Measurements from ENCODE around the gene BTBD17. TPM values are rescaled to one million over a fixed set of nuclear protein-coding genes. Genes with fewer than 3 reads are reported as not detected.
"Not testable (repeated sequence)": the region's sequence is repeated elsewhere in the genome, so short reads cannot be mapped to it uniquely, and the experiment has no call there.

Gene BTBD17, protein sequence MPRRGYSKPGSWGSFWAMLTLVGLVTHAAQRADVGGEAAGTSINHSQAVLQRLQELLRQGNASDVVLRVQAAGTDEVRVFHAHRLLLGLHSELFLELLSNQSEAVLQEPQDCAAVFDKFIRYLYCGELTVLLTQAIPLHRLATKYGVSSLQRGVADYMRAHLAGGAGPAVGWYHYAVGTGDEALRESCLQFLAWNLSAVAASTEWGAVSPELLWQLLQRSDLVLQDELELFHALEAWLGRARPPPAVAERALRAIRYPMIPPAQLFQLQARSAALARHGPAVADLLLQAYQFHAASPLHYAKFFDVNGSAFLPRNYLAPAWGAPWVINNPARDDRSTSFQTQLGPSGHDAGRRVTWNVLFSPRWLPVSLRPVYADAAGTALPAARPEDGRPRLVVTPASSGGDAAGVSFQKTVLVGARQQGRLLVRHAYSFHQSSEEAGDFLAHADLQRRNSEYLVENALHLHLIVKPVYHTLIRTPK
- under 1 TPM in 8 of 12 donors, not detected in 4; 0.08 to 0.40 (median 0.16) TPM for polyA plus RNA-seq (ENCODE audit: insufficient read length in 12 of 12)
- long read RNA-seq, donor 1 = 0 reads
- long read RNA-seq, donor 2 = 0 reads
- long read RNA-seq, donor 3 = 0 reads
- long read RNA-seq, donor 4 = 0 reads
- long read RNA-seq, donor 5 = 0 reads
- long read RNA-seq, donor 6 = 0 reads
- long read RNA-seq, donor 7 = 0 reads
- long read RNA-seq, donor 8 = 0 reads
- long read RNA-seq, donor 9 = 0 reads
- long read RNA-seq, donor 10 = 0 reads
- long read RNA-seq, donor 11 = 0 reads

DNA sequence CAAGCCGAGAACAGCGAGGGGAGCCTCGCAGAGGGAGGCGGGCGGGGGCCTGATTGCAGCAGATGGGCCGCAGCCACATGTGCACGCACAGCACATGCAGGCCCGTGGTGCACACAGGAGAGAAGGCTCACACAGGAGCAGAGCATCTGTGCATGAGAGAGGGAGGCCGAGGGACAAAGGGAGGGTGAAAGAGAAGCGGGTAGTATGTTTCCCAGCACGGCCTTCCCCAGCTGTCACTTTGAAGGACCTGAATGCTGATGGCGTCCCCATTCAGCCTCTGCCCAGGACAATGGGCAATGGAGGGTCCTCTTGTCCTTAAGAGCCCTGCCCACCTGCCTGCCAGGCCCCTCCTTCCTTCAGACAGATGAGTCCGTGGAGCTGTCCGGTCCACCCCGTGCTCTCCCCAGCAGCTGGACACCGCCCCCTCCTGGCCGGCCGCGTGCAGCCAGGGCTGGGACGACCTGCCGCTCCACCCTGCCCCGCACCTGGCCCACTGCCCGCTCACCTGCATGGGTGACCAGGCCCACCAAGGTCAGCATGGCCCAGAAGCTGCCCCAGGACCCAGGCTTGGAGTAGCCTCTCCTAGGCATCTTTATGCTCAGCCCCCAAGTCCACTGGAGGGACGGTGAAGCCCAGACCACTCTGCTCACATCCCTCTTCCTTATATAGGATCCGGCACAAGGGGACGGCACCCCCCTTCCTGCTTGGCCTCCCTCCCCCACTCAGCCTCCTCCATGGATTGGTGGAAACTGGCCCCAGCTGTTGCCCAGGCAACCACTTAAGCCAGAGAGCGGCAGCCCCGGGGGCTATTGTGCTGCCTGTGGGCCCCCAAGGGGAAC, at the start of gene BTBD17:
Gene BTBD17 (minus strand): TSS at position 639 of the 839 bp plus-strand sequence. CDS start 49 bp downstream, at position 590.
- peak; percentile 38 for DNase-seq

DNA sequence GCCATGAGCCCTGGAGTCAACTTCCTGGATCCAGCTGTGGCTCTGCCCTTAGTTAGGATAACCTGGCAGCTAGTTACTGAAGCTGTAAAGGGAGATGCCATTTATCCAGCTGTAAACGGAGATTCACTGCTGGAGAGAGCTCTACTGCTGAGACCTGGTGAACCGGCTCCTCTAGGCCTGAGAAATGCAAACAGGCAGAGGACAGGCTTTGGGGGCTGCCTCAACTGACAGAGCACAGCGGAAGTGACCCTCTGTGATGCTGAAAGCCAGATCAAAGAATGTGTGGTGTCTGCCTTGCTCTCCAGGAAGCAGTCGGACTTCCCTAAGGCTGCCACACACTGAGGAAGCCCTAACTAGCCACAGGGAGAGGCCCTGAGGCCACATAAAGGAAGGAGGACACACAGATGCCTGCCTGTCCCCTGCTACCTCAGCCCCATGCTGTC, 48.4 kb upstream of the BTBD17 start:
- DNase-seq = no peak

DNA sequence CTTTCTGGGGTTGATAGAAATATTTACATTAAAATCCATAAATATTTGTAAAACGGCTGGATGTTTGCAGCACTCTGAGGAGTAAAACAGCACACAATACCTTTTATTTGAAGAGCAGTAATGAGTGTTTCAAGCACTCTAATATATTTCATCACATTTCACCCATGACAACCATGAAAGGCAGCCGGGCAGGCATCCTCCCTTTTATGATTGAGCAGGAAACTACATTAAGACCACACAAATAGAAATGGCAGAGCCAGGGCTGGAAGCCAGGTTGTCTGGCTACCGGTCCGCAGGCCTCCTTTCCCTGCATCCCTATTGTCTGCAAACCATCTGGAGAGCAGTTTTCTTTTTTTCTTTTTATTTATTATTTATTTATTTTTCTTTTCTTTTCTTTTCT, 47.1 kb upstream of the BTBD17 start:
- no peak for DNase-seq

DNA sequence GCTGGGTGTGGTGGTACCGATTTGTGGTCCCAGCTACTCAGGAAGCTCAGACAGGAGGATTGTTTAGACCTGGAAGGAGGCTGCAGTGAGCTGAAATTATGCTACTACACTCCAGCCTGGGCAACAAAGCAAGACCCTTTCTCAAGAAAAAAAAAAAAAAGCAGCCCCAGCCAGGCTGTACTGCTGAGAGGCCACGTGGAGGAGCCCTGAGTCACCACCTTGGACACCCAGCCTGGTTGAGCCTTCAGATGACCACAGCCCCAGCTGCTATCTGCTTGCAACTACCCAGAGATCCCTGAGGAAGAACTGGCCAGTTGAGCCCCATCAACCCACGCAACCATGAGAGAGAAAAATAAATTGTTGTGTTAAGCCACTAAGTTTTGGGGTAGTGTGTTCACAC, 46.6 kb upstream of the BTBD17 start:
- DNase-seq = no peak

DNA sequence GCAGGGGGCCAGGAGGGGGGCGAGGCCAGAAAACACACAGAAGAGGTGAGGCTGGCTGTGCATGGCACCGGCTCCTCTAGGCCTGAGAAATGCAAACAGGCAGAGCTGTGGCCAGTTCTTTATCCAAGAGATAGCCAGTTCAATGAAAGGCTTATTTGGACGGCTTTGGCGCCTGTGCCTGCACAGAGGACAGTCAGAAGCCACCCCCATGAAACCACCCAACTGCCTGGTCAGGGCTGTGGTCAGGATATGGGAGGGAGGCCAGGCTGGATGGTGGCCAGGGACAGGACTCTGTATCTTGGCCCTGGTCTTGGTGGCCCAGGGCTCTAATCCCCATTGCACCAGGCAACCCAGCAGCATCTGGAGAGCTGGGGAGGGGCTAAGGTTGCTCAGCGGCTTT, 45.7 kb upstream of the BTBD17 start:
- DNase-seq = no peak

DNA sequence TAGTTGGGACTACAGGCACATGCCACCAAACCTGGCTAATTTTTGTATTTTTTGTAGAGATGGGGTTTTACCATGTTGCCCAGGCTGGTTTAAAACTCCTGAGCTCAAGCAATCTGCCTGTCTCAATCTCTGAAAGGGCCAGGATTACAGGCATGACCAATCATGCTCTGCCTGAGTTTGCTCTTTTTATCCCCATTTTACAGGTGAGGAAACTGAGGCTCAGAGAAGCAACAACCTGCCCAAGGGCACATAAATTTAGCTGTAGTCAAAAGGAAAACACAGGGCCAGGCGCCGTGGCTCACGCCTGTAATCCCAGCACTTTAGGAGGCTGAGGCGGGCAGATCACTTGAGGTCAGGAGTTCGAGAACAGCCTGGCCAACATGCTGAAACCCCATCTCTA, 43.6 kb upstream of the BTBD17 start:
- not testable (repeated sequence) for DNase-seq

DNA sequence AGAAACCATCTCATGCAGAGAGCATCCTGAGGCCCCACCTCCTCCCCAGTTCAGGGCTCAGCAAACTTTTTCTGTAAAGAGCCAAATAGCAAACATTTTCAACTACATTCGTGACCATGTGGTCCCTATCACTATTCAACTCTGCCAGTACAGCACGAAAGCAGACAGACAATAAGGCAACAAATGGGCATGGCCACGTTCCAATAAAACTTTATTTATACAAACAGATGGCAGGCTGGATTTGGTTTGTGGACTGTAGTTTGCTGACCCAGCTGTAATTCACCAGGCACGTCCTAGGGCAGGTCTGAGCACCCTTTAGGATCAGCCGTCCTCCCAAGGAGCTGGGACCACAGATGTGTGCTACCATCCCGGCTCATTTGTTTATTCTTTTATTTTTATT, 43.1 kb upstream of the BTBD17 start:
- DNase-seq = no peak

DNA sequence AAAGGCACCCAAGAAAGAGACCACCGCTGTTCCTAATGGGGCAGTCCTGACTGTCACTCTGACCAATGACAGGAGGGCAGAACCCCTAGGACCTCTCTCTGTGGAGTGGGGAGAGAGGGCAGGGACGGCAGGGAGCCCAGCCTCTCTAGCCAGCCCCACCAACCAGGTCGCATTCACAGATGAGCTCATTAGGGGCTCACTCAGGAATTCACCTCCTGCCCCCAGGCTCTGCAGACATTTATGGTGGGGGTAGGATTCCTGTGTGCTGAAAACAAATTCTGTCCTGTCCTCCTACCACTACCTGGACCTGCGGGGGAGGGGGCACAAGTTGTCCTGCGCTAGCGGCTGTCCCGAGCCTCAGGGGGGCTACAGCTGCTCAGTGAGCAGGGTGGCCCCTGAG, 42.5 kb upstream of the BTBD17 start:
- DNase-seq = no peak

DNA sequence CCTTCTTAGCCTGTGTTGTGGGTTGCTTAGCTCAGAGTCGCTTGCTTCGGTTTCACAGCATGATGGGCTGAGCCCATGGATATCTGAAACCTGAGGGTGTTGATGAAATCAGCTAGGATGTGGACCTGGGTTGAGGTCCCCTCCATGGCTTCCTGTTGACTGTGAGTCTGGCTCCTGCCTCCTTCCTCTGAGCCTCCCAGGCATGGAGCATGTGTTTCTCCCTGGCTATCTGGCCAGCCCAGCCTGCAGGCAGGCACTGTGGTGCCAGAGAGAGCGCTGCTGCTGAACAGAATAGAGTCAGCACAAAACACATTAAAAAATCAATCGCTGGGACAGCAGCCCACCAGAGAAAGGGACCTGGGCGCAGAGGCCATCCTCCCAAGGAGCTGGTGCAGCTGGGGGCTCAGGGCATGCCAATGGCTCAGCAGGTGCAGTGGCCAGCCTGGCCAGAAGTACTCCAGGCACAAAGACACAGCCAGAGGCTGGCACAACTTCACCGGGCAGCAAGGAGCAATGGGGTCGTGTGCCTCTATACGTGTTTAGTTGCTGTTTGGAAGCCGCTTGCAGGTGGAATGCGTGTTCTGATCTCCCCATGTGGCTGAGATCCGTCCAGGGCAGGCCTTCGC, 42.0 kb upstream of the BTBD17 start:
- no peak for DNase-seq

DNA sequence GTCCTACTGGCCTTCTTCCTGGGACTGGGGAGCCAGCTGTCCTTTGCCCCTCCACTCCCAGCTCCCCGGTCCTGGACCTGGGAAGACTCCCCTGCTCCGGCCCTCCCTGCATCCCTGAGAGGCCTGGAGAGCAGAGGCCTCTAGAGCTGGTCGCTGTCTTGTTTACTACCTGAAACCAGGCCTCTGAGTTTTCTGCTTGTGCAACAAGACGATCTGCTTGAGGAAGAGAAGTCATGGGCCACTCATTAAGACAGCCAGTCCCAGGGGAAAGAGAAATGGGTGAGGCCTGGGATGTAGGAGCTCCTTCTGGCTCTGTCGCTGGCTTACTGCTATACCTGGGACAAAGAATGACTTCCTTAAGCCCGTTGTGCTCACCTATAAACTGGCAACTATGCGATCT, 40.4 kb upstream of the BTBD17 start:
- DNase-seq = no peak

DNA sequence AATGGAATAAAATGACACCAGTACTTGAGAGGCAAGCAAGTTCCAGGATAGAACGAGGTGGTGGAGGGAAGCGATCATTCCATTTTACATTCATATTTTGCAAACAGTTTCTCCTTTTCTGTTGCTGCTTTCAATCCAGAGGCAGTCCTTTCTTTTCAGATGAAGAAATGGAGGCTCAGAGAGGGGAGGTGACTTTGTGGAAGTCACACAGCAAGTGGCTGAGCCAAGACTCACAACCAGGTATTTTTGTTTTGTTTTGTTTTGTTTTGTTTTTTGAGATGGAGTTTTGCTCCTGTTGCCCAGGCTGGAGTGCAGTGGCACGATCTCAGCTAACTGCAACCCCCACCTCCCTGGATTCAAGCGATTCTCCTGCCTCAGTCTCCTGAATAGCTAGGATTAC, 34.9 kb upstream of the BTBD17 start:
- DNase-seq = no peak

DNA sequence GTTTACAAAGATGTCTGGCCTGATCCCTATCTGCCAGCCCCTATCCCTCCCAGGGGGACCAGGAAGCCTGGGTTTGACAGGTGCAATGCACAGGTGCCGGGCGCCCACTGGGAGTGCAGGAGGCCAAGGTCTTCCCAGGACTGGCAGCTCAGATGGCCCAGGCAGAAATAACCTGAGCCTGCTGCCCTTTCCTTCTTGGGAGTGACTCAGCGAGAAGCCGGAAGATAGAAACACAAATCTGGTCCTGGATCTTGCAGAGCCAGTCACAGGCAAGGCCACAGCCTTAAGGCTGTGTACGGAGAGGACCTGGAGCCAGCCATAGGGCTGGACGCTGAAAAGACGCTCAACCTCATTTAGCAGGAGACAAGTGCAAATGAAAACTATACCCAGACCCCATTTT, 33.3 kb upstream of the BTBD17 start:
- no peak for DNase-seq

DNA sequence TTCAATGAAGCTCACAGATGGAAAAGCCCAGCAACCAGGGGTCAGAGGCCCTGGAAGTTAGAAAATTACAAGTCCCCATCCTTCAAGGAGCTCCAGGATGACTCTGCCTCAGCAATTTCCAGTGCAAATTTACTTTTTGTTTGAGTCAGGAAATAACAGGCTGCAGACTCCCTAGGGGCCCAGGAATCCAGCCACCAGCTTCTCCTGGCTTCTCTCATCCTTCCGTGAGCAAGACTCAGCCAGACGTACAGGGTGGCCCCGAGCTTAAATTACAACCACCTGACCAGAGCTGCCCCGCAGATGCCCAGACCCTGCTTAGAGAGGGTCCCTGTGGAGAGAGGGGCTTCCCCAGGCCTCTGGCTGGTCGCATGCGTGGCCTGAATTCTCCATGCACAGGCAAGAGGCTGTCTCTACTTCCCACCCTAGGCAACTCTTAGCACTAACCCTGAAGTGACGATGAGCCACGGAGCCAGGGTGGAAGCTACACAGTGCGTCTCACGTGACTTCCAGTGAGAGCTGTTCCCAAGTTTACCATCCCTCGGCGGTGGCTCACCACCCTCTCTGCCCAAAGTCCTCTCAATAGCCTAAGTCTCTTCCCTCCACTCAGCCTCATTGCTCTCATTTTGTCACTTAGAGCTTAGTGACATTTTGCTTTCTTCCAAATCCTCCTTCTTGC, 32.7 kb upstream of the BTBD17 start:
- no peak for DNase-seq

DNA sequence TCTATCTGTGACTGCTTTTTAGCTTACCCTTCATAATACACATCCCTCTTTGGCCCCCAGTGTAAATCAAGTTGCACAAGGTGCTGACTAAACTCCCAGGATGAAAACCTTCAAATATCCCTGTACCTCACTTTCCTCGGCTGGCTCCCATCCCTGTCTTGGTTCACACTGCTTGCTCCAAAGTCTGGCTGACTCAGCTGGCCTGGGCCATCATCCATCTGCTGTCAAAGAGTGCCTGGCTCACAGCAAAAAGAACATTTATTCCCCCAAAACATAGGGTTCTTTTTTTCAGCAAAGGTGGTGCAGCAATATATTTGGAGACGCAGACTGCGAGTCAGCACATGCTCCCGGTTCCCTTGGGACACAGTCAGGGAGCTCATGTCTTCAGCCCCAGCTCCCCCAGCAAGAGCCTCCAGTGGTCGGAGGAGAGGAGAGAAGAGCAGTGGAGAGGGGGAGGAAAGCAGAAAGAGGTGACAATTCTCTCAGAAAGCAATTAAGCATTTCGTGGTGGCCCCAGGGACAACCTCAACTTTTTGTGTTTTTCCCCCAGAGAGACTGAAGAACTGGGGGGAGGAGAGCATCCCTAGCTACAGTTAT, 31.8 kb upstream of the BTBD17 start:
- no peak for DNase-seq

DNA sequence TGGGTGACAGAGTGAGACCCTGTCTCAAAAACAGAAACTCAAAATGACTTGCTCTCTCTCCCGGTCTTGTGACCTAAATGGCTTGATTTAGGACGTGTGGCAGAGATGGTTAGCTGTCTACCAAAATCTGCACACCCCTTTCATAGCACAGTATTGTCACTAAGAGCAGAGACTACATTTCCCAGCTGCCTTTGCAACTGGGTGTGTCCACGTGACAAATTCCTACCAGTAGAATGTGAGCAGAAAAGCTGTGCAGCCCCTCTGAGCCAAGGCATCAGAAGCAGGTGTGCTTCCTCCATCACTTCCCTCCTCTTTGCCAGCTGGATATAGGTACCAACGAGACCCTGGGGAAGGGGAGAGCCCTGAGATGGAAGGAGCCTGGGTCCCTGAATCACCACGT, 31.2 kb upstream of the BTBD17 start:
- DNase-seq = no peak

DNA sequence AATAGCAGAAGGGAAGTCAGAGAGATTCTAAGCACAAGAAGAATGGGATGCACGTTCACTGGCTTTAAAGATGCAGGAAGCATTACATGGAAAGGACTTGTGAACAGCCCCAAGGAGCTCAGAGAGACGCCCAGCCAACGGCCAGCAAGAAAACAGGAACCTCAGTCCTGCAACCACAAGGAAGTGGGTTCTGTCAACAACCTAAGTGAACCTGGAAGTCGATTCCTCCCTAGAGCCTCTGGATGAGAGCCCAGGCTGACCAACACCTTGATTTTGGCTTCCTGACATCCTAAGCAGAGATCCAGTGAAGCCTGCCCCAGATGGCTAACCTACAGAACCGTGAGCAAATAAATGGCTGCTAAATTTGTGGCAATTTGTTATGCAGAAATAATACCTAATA, 30.1 kb upstream of the BTBD17 start:
- DNase-seq = no peak

DNA sequence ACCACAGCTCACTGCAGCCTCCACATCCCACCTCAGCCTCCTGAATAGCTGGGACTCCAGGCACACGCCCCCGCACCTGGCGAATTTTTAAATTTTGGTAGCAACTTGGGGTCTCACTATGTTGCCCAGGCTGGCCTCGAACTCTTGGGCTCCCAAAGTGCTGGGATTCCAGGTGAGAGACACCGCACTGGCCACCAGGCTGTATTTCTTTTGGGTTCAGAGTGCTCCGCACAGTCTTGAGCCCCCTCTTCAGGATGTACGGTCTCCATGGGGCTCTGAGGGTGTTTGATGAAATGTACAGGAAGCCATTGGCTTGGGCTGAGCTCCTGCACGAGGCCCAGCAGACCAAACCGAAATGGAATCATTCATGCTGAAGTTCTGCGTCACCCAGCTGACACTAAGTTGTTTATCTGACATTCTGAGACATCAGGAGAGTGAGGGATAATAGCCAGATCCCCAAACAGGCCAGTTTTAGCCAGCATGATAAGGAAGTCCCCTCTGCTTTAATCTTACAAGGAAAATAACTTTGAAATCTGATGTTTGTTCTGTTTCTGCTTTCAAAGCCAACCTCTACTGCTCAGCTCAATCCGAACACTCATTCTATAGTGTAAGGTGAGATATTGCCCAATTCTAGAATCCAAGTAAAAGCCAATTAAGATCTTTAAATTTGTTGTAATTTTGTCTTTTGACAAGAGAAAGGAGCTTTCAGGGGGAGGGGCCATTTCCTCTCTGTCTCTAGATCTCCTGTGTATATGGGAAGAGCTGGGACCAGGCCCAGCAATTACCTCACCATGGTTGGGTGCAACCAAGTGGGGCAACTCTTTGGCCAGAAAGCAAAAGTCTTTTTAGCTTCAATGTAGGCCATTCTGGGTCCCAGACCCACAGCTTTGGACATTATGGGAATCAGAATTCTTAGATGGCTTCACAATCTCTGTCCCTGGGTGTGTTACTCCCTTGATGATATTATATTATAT, 29.3 kb upstream of the BTBD17 start:
- DNase-seq = no peak

DNA sequence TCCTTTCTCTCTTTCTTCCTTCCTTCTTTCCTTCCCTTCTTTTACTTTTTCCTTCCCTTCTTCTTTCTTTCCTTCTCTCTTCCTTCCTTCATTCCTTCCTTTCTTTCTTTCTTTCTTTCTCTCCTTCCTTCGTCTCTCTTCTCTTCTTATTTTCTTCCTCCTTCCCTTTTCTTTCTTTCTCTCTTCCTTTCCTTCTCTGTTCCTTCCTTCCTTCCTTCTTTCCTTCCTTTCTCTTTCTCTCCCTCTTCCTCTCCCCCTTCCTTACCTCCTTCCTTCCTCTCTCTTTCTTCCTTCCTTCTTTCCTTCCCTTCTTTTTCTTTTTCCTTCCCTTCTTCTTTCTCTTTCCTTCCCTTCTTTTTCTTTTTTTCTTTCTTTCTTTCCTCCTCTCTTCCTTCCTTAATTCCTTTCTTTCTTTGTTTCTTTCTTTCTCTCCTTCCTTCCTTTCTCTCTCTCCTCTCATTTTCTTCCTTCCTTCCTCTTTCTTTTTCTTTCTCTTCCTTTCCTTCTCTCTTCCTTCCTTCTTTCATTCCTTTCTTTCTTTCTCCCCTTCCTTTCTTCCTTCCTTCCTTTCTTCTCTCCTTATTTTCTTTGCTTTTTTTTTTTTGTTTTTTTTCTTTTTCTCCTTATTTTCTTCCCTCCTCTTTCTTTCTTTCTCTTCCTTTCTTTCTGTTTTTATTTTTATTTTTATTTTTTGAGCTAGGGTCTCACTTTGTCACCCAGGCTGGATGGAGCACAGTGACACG, 28.4 kb upstream of the BTBD17 start:
- DNase-seq = no peak

Measured in muscle of arm (tissue), 14 donors.